Measurements from ENCODE around the gene ZER1. TPM values are rescaled to one million over a fixed set of nuclear protein-coding genes. Genes with fewer than 3 reads are reported as not detected.

Gene ZER1
- total RNA-seq, 3 donors from 2014 or later (not counting 1 experiment from before 2014, with no cell fraction given): 35.0 to 37.4 (median 35.2) TPM

- Mint-ChIP-seq H3K4me3 (peak overlapping the region; percentile 74), H3K27ac (peak overlapping the region; percentile 86 to 94), H3K9me3 (no peaks in the 10 kb centered on the region), H3K36me3 (no peaks in the 10 kb centered on the region), H3K4me1 (peaks cover 26 to 35% of the 10 kb centered on the region in 2 donors), H3K27me3 (ENCODE audit: low read depth in 2 of 2) (no peaks in the 10 kb centered on the region)
- Histone ChIP-seq H3K36me3 (ENCODE audit: control insufficient read depth, insufficient read depth, low read length) (peaks cover 9% of the 10 kb centered on the region), H3K4me3 (ENCODE audit: low read length) (no peak overlapping the region), H3K4me1 (ENCODE audit: control insufficient read depth, insufficient read depth, low read length) (peaks cover 25% of the 10 kb centered on the region), H3K27ac (ENCODE audit: low read length) (peak overlapping the region; percentile 78), H3K27me3 (ENCODE audit: control insufficient read depth, insufficient read depth, low read length) (no peaks in the 10 kb centered on the region), H3K9me3 (ENCODE audit: control insufficient read depth, insufficient read depth, low read length) (no peaks in the 10 kb centered on the region)
- TF ChIP-seq CTCF (IDR thresholded peaks at IDR 0.05): no peak
- DNase-seq (no peak), ATAC-seq (no peak)
- intact Hi-C loops (cut with micrococcal nuclease): loop anchor here (5.0 kb wide), 1 partner anchor 50 kb away; the partner anchor contains the start of gene ZER1
- 78% methylated on average over 9 of the region's 9 CpGs for WGBS (ENCODE audit: insufficient coverage)
These were observed 49.1 kb downstream of the ZER1 start for GRCh38 chr9:128722380-128723351.

- H3K9me3 Mint-ChIP-seq: no peaks in the 10 kb centered on the region
- H3K4me3 ChIP-seq (ENCODE audit: low read length): no peak overlapping the region
- no peaks in the 10 kb centered on the region for H3K27me3 ChIP-seq (ENCODE audit: control insufficient read depth, insufficient read depth, low read length)
- H3K27ac Mint-ChIP-seq: peak overlapping the region in 1 of 2 donors; percentile 94
- H3K27ac ChIP-seq (ENCODE audit: low read length): no peak overlapping the region
- TF ChIP-seq CTCF (IDR thresholded peaks at IDR 0.05): no peak
- H3K36me3 Mint-ChIP-seq: no peaks in the 10 kb centered on the region
- WGBS (ENCODE audit: insufficient coverage): 93% methylated on average over 18 of the region's 18 CpGs
- H3K4me3 Mint-ChIP-seq: peak overlapping the region; percentile 31
- H3K36me3 ChIP-seq (ENCODE audit: control insufficient read depth, insufficient read depth, low read length): peaks cover 9% of the 10 kb centered on the region
- DNase-seq (no peak), ATAC-seq (no peak)
- H3K4me1 Mint-ChIP-seq: peaks cover 26 to 35% of the 10 kb centered on the region in 2 donors
- peaks cover 25% of the 10 kb centered on the region for H3K4me1 ChIP-seq (ENCODE audit: control insufficient read depth, insufficient read depth, low read length)
- H3K27me3 Mint-ChIP-seq (ENCODE audit: low read depth in 2 of 2): no peaks in the 10 kb centered on the region
- H3K9me3 ChIP-seq (ENCODE audit: control insufficient read depth, insufficient read depth, low read length): no peaks in the 10 kb centered on the region
- intact Hi-C loops (cut with micrococcal nuclease): loop anchor here (5.0 kb wide), 1 partner anchor 51 kb away; the partner anchor contains the start of gene ZER1
These were observed 50.2 kb downstream of the ZER1 start for GRCh38 chr9:128721487-128722010.

GRCh38 chr9:128720841-128721486 lies 50.8 kb downstream of the ZER1 start:
- Mint-ChIP-seq H3K9me3 (no peaks in the 10 kb centered on the region), H3K4me1 (peaks cover 26 to 35% of the 10 kb centered on the region in 2 donors), H3K27me3 (ENCODE audit: low read depth in 2 of 2) (no peaks in the 10 kb centered on the region), H3K36me3 (no peaks in the 10 kb centered on the region), H3K27ac (no peak overlapping the region), H3K4me3 (peak overlapping the region; percentile 37)
- Histone ChIP-seq H3K9me3 (ENCODE audit: control insufficient read depth, insufficient read depth, low read length) (no peaks in the 10 kb centered on the region), H3K4me1 (ENCODE audit: control insufficient read depth, insufficient read depth, low read length) (peaks cover 25% of the 10 kb centered on the region), H3K27ac (ENCODE audit: low read length) (no peak overlapping the region), H3K36me3 (ENCODE audit: control insufficient read depth, insufficient read depth, low read length) (peaks cover 9% of the 10 kb centered on the region), H3K27me3 (ENCODE audit: control insufficient read depth, insufficient read depth, low read length) (no peaks in the 10 kb centered on the region), H3K4me3 (ENCODE audit: low read length) (no peak overlapping the region)
- DNase-seq (no peak), ATAC-seq (no peak)
- 93% methylated on average over 22 of the region's 22 CpGs for WGBS (ENCODE audit: insufficient coverage)
- TF ChIP-seq CTCF (IDR thresholded peaks at IDR 0.05): no peak
- intact Hi-C loops (cut with micrococcal nuclease): loop anchor here (5.0 kb wide), 1 partner anchor 51 kb away; the partner anchor contains the start of gene ZER1
